Endothelial cell of umbilical vein (primary cell): ENCODE data around the gene STX16. TPM values are rescaled to one million over a fixed set of nuclear protein-coding genes. Genes with fewer than 3 reads are reported as not detected.

ENCODE experiments used
- BruUV-seq: library from RNA; stranded (reverse); fragments of 400-500 nt; replicated peaks from 2 replicates; lab custom pipeline; 2021; lab: Mats Ljungman, UMichigan
- CTCF ChIA-PET: fragments of 300-600, 350-600 bp; sonication (Branson Sonifier 250); formaldehyde crosslinking; loops from one replicate; lab custom pipeline; 2021; ENCODE audit warnings: antibody characterized with exemption, inconsistent platforms; lab: Charles Lee
- POLR2A ChIA-PET: fragments of 300-600, 350-600 bp; sonication (Branson Sonifier 250); formaldehyde crosslinking; loops from one replicate; lab custom pipeline; 2021; ENCODE audit warnings: antibody characterized with exemption, inconsistent platforms; lab: Charles Lee
- DNase-seq: peaks from one replicate; pipeline ENCODE4 v3.0.0-alpha.2; 2011; ENCODE audit warnings: low read depth, low spot score
- FAIRE-seq: peaks from 2 replicates; lab custom pipeline; 2011; peaks lifted over from hg19 to GRCh38; lab: Jason Lieb, UNC
- H2AFZ ChIP-seq: 2 replicates; pipeline ENCODE4 v1.6.0; 2012; ENCODE audit warnings: low read depth, low read length, control low read depth, inconsistent platforms
- H3K27ac ChIP-seq: 2 replicates; pipeline ENCODE4 v1.5.1; 2011; ENCODE audit warnings: low read depth, mild to moderate bottlenecking, control low read depth, low read length, moderate library complexity; ENCODE audit not compliant: insufficient read depth
- H3K27me3 ChIP-seq, 2 experiments: 2 replicates each; pipeline versions ENCODE4 v1.6.0 to v1.6.1; 2011; ENCODE audit warnings: low read length in 2 of 2, mixed read lengths in 1 of 2; ENCODE audit not compliant: control insufficient read depth in 2 of 2, insufficient read depth in 2 of 2
- H3K36me3 ChIP-seq, 2 experiments: 2 replicates in 1 of 2; 3 replicates in 1 of 2; pipeline ENCODE4 v1.5.1; 2011; ENCODE audit warnings: low read length in 2 of 2, mild to moderate bottlenecking in 1 of 2, moderate library complexity in 1 of 2; ENCODE audit not compliant: control insufficient read depth in 2 of 2, insufficient read depth in 2 of 2; ENCODE audit errors: extremely low read depth in 1 of 2
- H3K4me1 ChIP-seq: 3 replicates; pipeline ENCODE4 v1.5.1; 2011; ENCODE audit warnings: mild to moderate bottlenecking, low read length; ENCODE audit not compliant: control insufficient read depth, insufficient read depth; ENCODE audit errors: extremely low read depth
- H3K4me2 ChIP-seq: 2 replicates; pipeline ENCODE4 v1.6.1; 2011; ENCODE audit warnings: low read length, control low read depth, mixed read lengths; ENCODE audit not compliant: insufficient read depth
- H3K4me3 ChIP-seq, 3 experiments: fragments of 200-600 bp in 1 of 3; sonication (generic), shearing (Covaris generic) in 1 of 3; replicated peaks in 1 of 3; 2 replicates each; pipeline ENCODE4 v1.5.1; 2011 to 2016; ENCODE audit warnings: control low read depth in 3 of 3, low read length in 3 of 3, mild to moderate bottlenecking in 2 of 3, inconsistent platforms in 1 of 3, low read depth in 1 of 3, moderate library complexity in 1 of 3; ENCODE audit not compliant: insufficient read depth in 1 of 3
- H3K79me2 ChIP-seq: 2 replicates; pipeline ENCODE4 v1.6.0; 2012; ENCODE audit warnings: low read length, inconsistent platforms; ENCODE audit not compliant: control insufficient read depth, insufficient read depth
- H3K9ac ChIP-seq: replicated peaks from 2 replicates; pipeline ENCODE3; 2011; ENCODE audit warnings: low read length, control low read depth; ENCODE audit not compliant: insufficient read depth; ENCODE audit errors: extremely low read depth
- H3K9me1 ChIP-seq: replicated peaks from 3 replicates; pipeline ENCODE4 v1.6.0; 2011; ENCODE audit warnings: mild to moderate bottlenecking, low read length; ENCODE audit not compliant: control insufficient read depth, insufficient read depth; ENCODE audit errors: extremely low read depth
- H3K9me3 ChIP-seq: replicated peaks from 2 replicates; pipeline ENCODE4 v1.5.1; 2012; ENCODE audit warnings: low read length, inconsistent platforms; ENCODE audit not compliant: control insufficient read depth, insufficient read depth
- H4K20me1 ChIP-seq: replicated peaks from 2 replicates; pipeline ENCODE3; 2011; ENCODE audit warnings: mild to moderate bottlenecking, low read length; ENCODE audit not compliant: control insufficient read depth, insufficient read depth; ENCODE audit errors: extremely low read depth
- CTCF ChIP-seq, 2 donors: IDR thresholded peaks; 1 replicate in 1 of 2; 2 replicates in 1 of 2; pipeline ENCODE4 v1.5.1; 2011; ENCODE audit warnings: low read length in 2 of 2, mild to moderate bottlenecking in 2 of 2, moderate library complexity in 2 of 2, control low read depth in 1 of 2, inconsistent platforms in 1 of 2, low read depth in 1 of 2; ENCODE audit not compliant: insufficient read depth in 1 of 2; ENCODE audit errors: extremely low read depth in 1 of 2
- EZH2 ChIP-seq: IDR thresholded peaks from 2 replicates; pipeline ENCODE4 v1.6.1; 2012; ENCODE audit warnings: borderline replicate concordance, low read depth, mild to moderate bottlenecking, moderate library complexity, low read length, inconsistent platforms; ENCODE audit not compliant: severe bottlenecking
- FOS ChIP-seq: IDR thresholded peaks from 2 replicates; pipeline ENCODE4 v1.6.1; 2011; ENCODE audit warnings: mild to moderate bottlenecking, low read length, moderate library complexity, borderline replicate concordance; ENCODE audit not compliant: insufficient read depth
- GATA2 ChIP-seq: IDR thresholded peaks from 2 replicates; pipeline ENCODE4 v1.7.0; 2011; ENCODE audit warnings: low read depth, mild to moderate bottlenecking, moderate library complexity, mixed read lengths, low read length; ENCODE audit not compliant: insufficient read length, insufficient read depth
- JUN ChIP-seq: IDR thresholded peaks from 2 replicates; pipeline ENCODE4 v1.6.1; 2011; ENCODE audit warnings: borderline replicate concordance, low read depth; ENCODE audit not compliant: insufficient read length, insufficient read depth
- MAX ChIP-seq: IDR thresholded peaks from 2 replicates; pipeline ENCODE4 v1.6.1; 2011; ENCODE audit not compliant: insufficient read depth, insufficient read length
- MYC ChIP-seq: IDR thresholded peaks from one replicate; pipeline ENCODE4 v1.6.1; 2011; ENCODE audit warnings: mild to moderate bottlenecking, low read depth, low read length
- POLR2A ChIP-seq: IDR thresholded peaks from 2 replicates; pipeline ENCODE4 v1.6.1; 2012; ENCODE audit warnings: low read depth, mild to moderate bottlenecking, control low read depth, low read length
- POLR2AphosphoS5 ChIP-seq: IDR thresholded peaks from 2 replicates; pipeline ENCODE4 v1.6.1; 2012; ENCODE audit warnings: low read depth, mild to moderate bottlenecking, control low read depth, low read length, moderate library complexity; ENCODE audit not compliant: insufficient read depth
- dilution Hi-C: fragments of 300-500 bp; cut with MboI; formaldehyde crosslinking; loops from one replicate; pipeline ENCODE4 v1.15.0; 2019; ENCODE audit warnings: low sequenced_read_pairs; ENCODE audit not compliant: extremely low pct_ligation_motif_present
- intact Hi-C: fragments of 100-400 bp; cut with micrococcal nuclease; formaldehyde crosslinking; loops from one replicate; pipeline ENCODE4 v1.10.0; 2022
- polyA plus RNA-seq, 4 experiments: library from polyadenylated mRNA; depleted of rRNA in 3 of 4; stranded (reverse) in 3 of 4; unstranded in 1 of 4; fragments of >200 nt; gene quantifications; 2 replicates each; pipeline versions ENCODE4 v1.2.1 to v1.2.3, GENCODE V29; 2011 to 2012; ENCODE audit warnings: missing spikeins in 1 of 4
- total RNA-seq: library from RNA; stranded (reverse); gene quantifications from 2 replicates; pipeline ENCODE4 v1.2.3, GENCODE V29; 2021

The STX16 gene
- total and polyA plus RNA-seq, 2 donors (not counting 3 experiments of a cell fraction or from before 2014, with no cell fraction given) = 43.1 to 63.5 TPM

GRCh38 chr20:58633161-58634053 lies 17.7 kb upstream of the STX16 start:
- H3K36me3 ChIP-seq = no peaks in the 10 kb centered on the region
- H3K9me3 ChIP-seq = no peaks in the 10 kb centered on the region
- no peaks in the 10 kb centered on the region for H4K20me1 ChIP-seq
- CTCF ChIA-PET = interaction anchor here (0.7 to 1.6 kb wide), 5 partner anchors 9 to 153 kb away, joined by 3 to 5 read pairs (median 4); no protein-coding TSS in a partner anchor
- TF ChIP-seq GATA2 (no peak), JUN (no peak), POLR2AphosphoS5 (no peak), MYC (no peak), MAX (no peak), POLR2A (no peak), EZH2 (no peak), FOS (no peak), CTCF (IDR thresholded peaks at IDR 0.05; ENCODE audit: extremely low read depth in 1 of 2, insufficient read depth in 1 of 2, low read depth in 1 of 2, low read length in 2 of 2) (no peak)
- peaks cover 25% of the 10 kb centered on the region for H3K4me1 ChIP-seq
- dilution Hi-C loops = no loop called here
- H3K4me3 ChIP-seq = no peak overlapping the region
- FAIRE-seq (no peak), DNase-seq (no peak)
- H3K9me1 ChIP-seq = no peaks in the 10 kb centered on the region
- POLR2A ChIA-PET = interaction anchor here (0.6 kb wide), 1 partner anchor 22 kb away, joined by 3 read pairs; no protein-coding TSS in a partner anchor
- intact Hi-C loops = no loop called here
- H2AFZ ChIP-seq = no peak overlapping the region
- no peak overlapping the region for H3K9ac ChIP-seq
- no peak overlapping the region for H3K4me2 ChIP-seq
- no TSS peak for BruUV-seq
- no peaks in the 10 kb centered on the region for H3K27me3 ChIP-seq
- no peaks in the 10 kb centered on the region for H3K79me2 ChIP-seq
- no peak overlapping the region for H3K27ac ChIP-seq
